GM19193 (cell line): Measurements from ENCODE around the gene R3HDM2.

Experiments used
- POLR2A ChIP-seq: IDR thresholded peaks from 4 replicates; pipeline ENCODE4 v1.6.1; 2011; ENCODE audit not compliant: insufficient read depth, insufficient read length; ENCODE audit errors: extremely low read depth

The R3HDM2 gene

DNA sequence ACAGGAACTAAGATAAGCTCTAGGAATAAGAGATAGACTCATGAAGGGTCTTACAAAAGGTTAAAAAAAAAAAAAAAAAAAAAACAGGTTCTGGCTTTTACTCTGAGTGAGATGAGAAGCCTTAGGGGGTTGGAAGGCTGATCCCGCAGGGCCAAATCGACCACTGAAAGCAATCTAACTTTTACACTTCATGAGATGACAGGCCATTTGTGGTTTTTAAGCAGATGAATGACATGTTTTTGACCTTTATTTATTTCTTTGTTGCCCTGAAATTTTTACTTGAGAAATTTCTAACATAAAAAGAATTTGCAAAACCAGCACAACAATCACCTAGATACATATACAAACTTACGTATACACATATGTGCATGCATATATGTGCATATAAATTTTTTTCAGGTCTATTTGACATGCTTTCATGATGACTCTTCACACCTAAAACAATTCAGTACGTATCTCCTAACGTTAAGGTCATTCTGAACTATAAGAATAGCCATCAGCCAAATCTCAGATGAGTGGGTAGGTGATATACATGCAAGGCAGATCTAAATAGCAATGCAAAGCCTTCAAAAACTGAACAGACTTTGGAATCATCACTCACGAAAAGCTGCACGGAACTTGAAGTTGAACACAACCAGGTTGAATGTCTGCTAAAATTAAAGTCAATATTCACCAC lies 87.0 kb downstream of the R3HDM2 start:
- no peak for TF ChIP-seq POLR2A

DNA sequence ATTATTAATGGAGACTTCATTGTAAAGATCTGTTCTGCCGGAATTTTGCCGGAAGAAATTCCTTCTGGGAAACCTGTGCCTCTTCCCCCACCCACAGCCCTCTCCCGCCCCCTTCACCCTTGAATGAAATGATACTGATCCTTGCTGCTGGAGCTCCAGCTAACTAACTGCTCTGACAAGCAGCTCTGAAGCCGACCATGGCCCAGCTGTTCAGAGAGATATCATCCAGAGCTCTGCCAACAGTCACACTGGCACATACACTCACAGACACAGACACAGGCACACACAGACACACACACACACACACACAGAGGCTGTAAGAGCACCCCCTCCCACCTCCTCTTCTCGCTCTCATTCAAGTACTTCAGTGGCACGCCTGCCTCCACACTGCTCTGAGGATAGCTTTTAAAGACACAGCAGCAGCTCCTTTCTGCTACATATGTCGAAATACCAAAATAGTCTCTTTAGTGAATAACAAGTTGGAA lies 88.6 kb downstream of the R3HDM2 start:
- TF ChIP-seq POLR2A = no peak

DNA sequence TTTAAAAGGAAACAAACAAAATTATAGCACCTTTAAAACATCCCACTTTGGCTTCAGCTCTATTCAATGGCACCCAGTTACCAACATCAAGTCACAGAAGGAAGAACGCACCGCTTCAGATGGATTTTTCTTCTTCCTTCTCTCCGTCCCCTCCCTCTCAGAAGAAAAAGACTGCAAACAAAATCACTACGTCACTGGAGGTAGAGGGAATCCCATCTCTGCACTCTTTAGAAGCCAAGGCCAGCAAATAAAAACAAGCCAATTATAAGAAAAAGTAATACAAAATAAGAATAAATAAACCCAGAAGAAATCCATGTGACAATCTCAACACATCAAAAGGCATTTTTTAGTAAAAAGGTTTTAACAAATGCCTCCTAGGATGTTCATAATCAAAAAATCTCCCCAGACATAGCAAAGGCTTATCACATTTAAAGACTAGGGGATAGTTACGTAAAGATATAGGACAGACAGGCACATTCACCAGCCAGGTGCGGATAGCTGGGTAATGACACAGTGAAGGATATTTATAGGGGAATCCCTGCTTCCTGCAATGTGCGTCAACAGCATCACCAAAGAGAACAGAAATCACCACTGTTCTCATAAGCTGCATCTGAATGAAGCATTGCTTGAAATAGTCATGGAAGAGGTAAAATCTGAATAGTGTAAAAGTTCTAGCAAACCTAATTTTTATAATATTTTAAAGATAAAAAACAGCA lies 89.4 kb downstream of the R3HDM2 start:
- no peak for TF ChIP-seq POLR2A

DNA sequence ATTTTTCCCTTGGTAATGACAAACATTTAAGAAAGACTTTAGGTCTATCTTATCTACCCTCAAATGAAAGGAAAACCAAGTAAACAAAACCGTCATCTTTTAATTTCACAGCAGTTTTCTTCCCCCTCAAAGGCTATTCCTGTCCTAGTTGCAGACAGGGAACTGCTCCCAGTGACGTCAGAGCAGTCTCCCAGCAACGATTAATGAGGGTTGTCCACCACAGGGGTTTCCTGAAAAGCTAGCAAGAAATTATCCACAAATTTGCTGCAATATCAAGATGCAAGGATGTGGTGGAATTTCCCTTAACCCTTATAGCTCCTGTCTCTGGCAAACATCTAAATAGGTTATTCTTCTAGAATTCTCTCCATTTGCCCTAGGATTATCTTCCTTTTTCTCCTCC lies 90.7 kb downstream of the R3HDM2 start:
- TF ChIP-seq POLR2A = no peak

DNA sequence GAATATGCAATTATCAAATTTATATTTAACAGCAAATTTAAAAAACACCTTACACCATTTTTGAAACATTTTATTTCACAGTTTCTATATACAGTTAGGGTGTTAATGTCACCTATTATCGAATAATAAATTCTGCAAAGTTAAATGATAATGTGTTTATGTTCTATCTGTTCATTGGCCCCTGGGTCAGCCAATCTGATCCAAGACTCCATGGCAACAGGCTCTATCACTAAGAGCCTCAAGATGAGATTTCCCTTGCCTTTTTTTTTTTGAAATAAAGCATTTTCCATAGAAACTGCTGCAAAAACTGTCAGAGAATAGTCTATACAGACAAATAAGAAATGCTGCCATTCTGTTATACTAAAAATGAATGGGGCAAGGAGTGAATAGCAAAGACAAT lies 96.6 kb downstream of the R3HDM2 start:
- TF ChIP-seq POLR2A = no peak

DNA sequence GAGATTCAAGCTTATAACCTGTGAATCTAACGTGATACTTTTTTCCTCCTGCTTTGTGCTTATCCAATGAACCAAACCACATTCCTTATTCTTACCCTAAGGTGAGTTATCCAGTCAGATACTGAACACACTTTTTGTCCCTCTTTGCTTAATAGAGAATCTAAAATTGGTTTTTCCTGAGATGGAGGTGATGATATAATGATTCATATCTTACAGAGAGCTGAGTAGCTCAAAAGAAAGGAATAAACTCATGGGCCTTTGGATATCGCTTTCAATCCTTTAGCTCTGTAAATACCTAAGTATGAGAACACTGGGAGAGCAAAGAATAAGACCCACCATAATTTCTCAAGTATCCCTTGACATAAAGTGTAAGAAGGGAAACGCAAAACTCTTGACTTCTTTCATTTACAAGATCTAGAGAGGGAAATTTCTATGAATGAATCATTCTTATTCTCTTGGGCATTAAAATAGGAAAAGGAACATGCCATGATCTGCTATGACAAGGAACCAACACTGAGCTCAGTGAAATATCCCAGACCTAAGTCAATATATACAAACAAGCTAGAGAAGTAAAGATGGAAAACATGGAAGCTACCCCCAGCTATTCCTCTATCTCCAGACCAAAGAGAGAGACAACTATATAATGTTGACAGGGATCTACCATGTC lies 98.1 kb downstream of the R3HDM2 start:
- no peak for TF ChIP-seq POLR2A

DNA sequence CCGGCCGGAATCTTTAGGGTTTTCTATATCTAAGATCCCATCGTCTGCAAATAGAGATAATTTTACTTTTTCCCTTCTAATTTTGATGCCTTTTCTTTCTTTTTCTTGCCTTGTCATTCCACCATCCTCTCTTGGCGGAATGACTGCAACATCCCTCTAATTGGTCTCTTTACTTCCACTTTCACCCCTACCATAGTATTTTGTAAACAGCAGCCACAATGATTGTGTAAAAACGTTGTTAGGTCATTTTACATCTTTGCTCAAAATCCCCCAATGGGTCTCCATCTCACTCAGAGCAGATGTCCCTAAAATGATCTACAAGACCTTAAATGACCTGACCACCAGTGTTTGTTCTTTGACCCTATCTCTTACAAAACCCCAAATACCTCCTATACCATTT lies 99.9 kb downstream of the R3HDM2 start:
- TF ChIP-seq POLR2A = no peak

DNA sequence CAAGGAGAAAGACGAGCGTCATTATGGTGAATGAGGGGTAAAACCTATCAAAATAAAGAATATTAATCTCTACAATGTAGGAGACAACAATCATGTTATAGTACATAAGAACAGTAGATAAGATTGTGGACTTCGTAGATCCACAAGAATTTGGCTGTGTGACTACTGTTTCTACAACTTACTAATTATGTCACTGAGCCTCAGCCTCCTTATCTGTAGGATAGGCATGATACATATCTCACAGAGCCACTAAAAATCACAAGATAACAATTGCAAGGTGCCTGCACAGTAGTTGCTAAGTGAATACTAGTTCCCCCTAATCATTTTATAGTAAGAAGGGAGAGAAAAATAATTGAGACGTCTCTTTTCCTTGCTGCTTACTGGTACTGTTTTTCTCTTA lies 101.6 kb downstream of the R3HDM2 start:
- no peak for TF ChIP-seq POLR2A

DNA sequence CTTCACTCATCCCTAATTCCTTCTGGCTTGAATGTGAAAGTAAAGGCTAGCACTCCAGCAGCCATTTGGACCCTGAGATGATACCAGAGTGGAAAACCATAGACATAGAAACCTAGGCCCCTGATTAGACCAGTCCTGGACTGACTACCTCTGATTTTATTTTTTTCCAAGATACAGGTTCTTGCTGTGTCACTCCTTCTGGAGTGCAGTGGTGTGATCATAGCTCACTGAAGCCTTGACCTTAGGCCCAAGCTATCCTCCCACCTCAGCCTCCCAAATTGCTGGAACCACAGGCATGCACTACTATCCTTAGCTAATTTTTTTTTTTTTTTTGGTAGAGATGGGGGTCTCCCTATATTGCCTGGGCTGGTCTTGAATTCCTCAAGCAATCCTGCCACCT lies 105.4 kb downstream of the R3HDM2 start:
- TF ChIP-seq POLR2A = no peak

DNA sequence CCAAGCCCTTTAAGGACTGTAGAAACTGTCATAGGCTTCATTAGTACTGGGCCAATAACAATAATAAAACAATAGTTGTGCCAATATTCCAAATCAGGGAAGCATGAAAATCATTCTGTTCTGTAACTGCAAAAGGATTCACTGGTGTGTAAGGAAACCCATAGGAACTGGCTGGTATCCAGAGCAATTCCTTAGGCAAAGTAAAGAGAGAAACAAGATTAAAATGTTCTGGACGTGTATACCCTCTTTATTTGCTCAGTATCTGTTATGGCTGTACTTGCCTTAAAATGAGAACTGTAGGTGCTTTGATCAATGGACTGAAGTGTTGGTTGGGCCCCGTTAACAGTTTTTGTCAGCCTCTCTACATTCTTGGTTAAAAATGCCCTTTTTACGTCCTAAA lies 107.4 kb downstream of the R3HDM2 start:
- TF ChIP-seq POLR2A = no peak

DNA sequence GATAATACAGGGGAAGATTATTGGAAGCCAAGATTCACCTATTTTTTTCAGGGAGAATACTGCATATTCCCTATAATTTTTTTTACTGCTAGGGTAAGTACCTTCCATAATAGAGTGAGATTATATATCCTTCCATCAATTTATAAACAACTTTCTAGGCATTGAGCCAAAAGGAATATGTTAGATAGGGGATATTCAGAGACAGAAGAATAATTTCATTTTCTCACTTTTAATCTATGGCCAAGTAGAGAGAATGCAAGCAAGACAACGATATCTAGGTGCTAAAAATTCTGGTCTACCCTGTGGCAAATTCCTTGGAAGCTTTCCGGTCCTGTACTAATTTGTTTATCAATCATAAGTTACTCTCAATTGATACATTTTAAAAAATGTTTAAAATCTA lies 110.2 kb downstream of the R3HDM2 start:
- no peak for TF ChIP-seq POLR2A

DNA sequence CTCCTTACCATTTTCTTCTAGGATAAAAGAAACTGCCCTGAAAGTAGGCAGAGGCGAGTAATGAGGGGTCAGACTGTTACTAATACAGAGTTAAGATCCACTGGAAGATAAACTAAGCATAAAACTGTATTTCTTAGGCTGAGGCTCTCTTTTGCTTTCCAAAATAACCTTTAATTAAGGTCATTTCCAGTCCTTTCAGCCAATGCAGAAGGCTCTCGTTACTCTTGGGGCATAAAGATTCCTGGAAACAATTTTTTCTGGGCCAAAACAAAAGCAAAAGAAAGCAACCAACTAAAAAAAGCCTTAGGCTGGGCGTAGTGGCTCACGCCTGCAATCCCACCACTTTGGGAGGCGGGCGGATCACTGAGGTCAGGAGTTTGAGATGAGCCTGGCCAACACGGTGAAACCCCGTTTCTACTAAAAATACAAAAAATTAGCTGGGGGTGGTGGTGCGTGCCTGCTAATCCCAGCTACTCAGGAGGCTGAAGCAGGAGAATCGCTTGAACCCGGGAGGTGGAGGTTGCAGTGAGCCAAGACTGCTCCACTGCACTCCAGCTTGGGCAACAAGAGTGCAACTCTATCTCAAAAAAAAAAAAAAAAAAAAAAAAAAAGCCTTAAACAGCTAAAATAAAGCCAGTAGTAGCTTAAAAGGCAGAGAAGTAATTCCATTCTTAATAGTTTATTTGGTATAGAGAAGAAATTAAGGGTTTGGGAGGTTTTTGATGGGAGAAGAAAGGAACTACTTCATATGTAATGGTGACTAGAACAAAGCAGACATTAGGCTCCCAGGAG lies 111.0 kb downstream of the R3HDM2 start:
- TF ChIP-seq POLR2A = no peak

DNA sequence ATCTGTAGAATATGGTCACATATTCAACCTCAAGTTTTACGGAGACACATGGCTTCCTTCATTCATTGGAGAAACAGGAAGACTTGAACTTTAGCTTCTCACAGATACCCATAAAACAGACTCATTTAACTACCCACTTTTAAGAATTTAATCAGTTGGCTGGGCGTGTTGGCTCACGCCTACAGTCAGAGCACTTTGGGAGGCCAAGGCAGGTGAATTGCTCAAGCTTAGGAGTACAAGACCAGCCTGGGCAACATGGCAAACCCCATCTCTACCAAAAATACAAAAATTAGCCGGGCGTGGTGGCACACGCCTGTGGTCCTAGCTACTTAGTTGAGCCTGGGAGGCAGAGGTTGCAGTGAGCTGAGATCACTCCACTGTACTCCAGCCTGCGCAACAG lies 115.2 kb downstream of the R3HDM2 start:
- no peak for TF ChIP-seq POLR2A

DNA sequence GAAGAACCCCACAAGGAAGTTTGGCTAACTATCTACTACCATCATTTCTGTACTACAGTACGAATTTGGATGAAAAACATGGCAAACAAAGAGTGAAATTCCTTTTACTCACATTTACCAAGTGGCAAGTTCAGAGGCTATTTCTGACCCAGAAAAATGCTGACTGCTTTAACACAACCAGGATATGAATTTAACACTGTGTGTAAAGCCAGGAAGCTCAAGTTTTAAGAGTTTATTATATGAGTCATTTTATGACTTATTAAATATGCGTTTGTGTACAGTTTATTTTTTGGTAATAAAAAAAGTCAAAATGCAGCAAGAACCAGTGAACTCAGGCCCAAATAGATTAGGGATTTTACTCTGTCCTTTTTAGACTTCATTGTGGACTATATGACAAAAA lies 121.4 kb downstream of the R3HDM2 start:
- no peak for TF ChIP-seq POLR2A

DNA sequence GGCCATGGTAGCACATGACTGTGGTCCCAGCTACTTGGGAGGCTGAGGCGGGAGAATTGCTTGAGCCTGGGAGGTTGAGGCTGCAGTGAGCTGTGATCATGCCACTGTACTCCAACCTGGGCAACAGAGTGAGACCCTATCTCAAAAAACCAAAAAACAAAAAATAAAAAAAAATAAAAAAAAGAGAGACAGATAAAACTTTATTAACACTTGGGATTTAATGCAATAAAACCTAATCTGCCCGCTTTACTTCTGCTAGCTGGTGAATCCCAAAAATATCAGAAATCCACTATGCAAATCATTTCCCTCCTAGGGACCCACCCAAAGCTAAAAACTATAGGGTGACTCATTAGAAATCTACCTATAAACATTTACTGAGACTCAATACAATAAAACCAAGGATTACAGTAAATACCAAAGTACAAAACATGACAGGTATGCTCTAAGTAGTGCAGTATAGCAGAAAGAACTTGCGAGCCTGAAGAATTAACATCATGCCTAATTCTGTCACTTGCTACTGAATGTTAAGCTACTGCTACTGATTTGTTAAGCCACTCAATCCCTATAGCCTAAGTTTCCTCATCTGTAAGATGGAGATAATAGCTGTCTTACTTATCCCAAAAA lies 129.8 kb downstream of the R3HDM2 start:
- no peak for TF ChIP-seq POLR2A
